Omental fat pad (tissue), 4 donors: ENCODE results near the gene CDADC1. TPM values are rescaled to one million over a fixed set of nuclear protein-coding genes. Genes with fewer than 3 reads are reported as not detected.

ENCODE experiments used
- ATAC-seq: fragments of 150-250 bp; one replicate; pipeline ENCODE4 v1.9.1; 2016; ENCODE audit warnings: mild to moderate bottlenecking, moderate library complexity; ENCODE audit not compliant: low FRiP score
- DNase-seq: peaks from one replicate; pipeline ENCODE4 v3.0.0-alpha.2; 2019; ENCODE audit warnings: low spot score
- CTCF ChIP-seq, 3 donors: fragments of 450-650 bp; IDR thresholded peaks; one replicate each; pipeline ENCODE4 v1.5.1; 2016 to 2017; ENCODE audit warnings: antibody characterized with exemption in 3 of 3, mild to moderate bottlenecking in 3 of 3, moderate library complexity in 2 of 3
- total RNA-seq, 4 donors: library from RNA; depleted of rRNA; stranded (reverse); fragments of >200 nt; gene quantifications; one replicate each; pipeline ENCODE4 v1.1.0, GENCODE V29; 2016

The CDADC1 gene
- total RNA-seq, 4 donors from 2014 or later, result 4.5 to 9.6 (median 7.7) TPM

DNA sequence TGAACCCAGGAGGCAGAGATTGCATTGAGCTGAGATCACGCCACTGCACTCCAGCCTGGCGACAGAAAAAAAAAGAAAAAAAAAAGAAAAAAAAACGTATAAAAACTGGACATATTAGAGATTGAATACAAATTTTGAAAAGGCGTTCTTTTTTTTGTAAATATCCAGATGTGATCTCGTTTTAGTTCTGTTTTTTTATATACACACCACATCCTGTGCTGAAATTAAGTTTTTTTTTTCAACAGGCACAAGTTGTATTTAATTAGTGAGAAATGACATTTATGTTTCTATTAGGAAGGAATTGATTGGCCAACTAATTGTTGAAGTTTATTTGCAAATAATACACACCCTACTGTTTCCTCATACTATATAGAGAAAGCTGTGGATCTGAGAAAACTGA is 3.6 kb downstream of the CDADC1 start:
- ATAC-seq (no peak), DNase-seq (no peak)
- no peak for TF ChIP-seq CTCF (IDR thresholded peaks at IDR 0.05)

DNA sequence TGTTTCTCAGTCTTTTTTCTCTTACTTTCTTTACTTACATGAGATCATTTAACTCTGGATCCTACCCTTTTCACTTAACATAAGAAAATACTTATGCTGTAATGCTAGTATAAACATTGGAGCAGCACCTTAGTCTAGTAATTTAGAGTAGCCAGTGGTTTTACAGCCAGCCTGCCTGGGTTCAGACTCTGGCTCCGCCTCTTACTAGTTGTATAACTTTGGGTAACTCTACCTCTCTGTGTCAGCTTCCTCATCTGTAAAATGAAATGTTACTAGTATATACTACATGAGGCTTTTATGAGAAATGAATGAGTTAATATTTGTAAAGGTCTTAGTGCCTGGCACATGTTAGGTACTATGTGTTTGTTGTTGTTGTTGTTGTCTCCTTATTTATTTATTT is 5.6 kb downstream of the CDADC1 start:
- no peak for TF ChIP-seq CTCF (IDR thresholded peaks at IDR 0.05)
- DNase-seq (no peak), ATAC-seq (no peak)

DNA sequence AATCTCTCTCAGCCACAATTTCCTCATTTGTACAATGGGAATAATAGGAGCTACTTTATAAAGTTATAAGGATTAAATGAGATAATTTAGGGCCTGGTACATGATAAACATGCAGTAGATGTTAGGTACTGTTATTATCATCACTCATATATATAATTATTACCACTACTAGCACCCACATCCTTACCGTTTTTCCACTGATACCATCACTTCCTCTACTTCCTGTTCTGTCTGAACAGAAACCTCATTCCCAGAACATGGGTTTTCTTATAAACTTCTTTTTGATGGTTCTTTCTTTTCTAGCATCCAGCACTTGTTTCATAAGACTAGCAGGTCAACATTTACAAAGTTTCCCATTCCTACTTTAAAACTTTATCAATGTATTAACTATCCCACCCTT is 6.3 kb downstream of the CDADC1 start:
- no peak for TF ChIP-seq CTCF (IDR thresholded peaks at IDR 0.05)
- DNase-seq (no peak), ATAC-seq (no peak)

- no peak for TF ChIP-seq CTCF (IDR thresholded peaks at IDR 0.05)
- no peak for ATAC-seq
- DNase-seq, result no peak
These were observed 9.1 kb downstream of the CDADC1 start for GRCh38 chr13:49256841-49257240.

GRCh38 chr13:49258089-49258796 is 10.5 kb downstream of the CDADC1 start:
- DNase-seq, result no peak
- no peak for ATAC-seq
- TF ChIP-seq CTCF (IDR thresholded peaks at IDR 0.05), result no peak

- DNase-seq (no peak), ATAC-seq (no peak)
- no peak for TF ChIP-seq CTCF (IDR thresholded peaks at IDR 0.05)
These were observed 11.9 kb downstream of the CDADC1 start for GRCh38 chr13:49259586-49259985.

DNA sequence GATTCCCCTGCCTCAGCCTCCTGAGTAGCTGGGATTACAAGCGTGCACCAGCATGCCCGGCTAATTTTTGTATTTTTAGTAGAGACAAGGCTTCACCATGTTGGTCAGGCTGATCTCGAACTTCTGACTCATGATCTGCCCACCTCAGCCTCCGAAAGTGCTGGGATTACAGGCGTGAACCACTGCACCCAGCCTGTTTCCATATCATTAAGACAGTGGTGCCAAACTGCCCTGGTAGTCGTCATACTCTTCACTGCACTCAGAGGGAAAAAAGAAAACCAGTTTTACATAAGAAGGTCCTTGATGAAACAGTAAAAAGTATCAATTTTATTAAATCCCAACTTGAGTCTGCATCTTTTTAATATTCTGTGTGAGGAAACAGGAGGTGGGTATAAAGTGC is 14.9 kb downstream of the CDADC1 start:
- TF ChIP-seq CTCF (IDR thresholded peaks at IDR 0.05), result no peak
- DNase-seq (no peak), ATAC-seq (no peak)
